Panc1 (cell line): Measurements from ENCODE around the gene EPX. TPM values are rescaled to one million over a fixed set of nuclear protein-coding genes. Genes with fewer than 3 reads are reported as not detected.

Experiments
- ATAC-seq: fragments of 200-7000 bp; cut with Tn5 transposase; 2 replicates; pipeline ENCODE4 v1.9.1; 2020; ENCODE audit warnings: mild to moderate bottlenecking, moderate library complexity
- BruUV-seq: library from RNA; stranded (reverse); fragments of 400-500 nt; replicated peaks from 2 replicates; lab custom pipeline; 2021; lab: Mats Ljungman, UMichigan
- CTCF ChIA-PET: fragments of 300-600 bp; sonication (Branson Sonifier 250); formaldehyde crosslinking; loops from one replicate; lab custom pipeline; 2022; ENCODE audit warnings: antibody characterized with exemption; lab: Charles Lee
- POLR2A ChIA-PET: fragments of 300-600 bp; sonication (Branson Sonifier 250); formaldehyde crosslinking; loops from one replicate; lab custom pipeline; 2022; ENCODE audit warnings: antibody characterized with exemption; lab: Charles Lee
- DNase-seq: peaks from one replicate; pipeline ENCODE4 v3.0.0-alpha.2; 2010; ENCODE audit warnings: low read depth, low spot score
- H3K27ac ChIP-seq: 2 replicates; pipeline ENCODE4 v1.5.1; 2011; ENCODE audit warnings: mild to moderate bottlenecking, low read length, inconsistent platforms
- H3K27me3 ChIP-seq: fragments of 200-500 bp; sonication (Bioruptor generic); 2 replicates; pipeline ENCODE4 v1.6.0; 2014; ENCODE audit warnings: low read length, inconsistent platforms; ENCODE audit not compliant: control insufficient read depth, insufficient read depth
- H3K36me3 ChIP-seq: fragments of 200-500 bp; sonication (Bioruptor generic); 2 replicates; pipeline ENCODE4 v1.5.1; 2014; ENCODE audit warnings: inconsistent platforms, mild to moderate bottlenecking, low read length, moderate library complexity; ENCODE audit not compliant: control insufficient read depth, insufficient read depth
- H3K4me1 ChIP-seq: 2 replicates; pipeline ENCODE4 v1.5.1; 2011; ENCODE audit warnings: inconsistent platforms, mild to moderate bottlenecking, low read length, moderate library complexity; ENCODE audit not compliant: control insufficient read depth, insufficient read depth
- H3K4me3 ChIP-seq, 2 experiments: 2 replicates each; pipeline ENCODE4 v1.5.1; 2011 to 2012; ENCODE audit warnings: low read depth in 2 of 2, low read length in 2 of 2, mild to moderate bottlenecking in 2 of 2, inconsistent platforms in 1 of 2, moderate library complexity in 1 of 2
- H3K9me3 ChIP-seq: fragments of 200-500 bp; sonication (Bioruptor generic); 2 replicates; pipeline ENCODE4 v1.5.1; 2014; ENCODE audit warnings: low read depth, mild to moderate bottlenecking, inconsistent platforms, low read length, moderate library complexity; ENCODE audit not compliant: control insufficient read depth, insufficient read depth
- CTCF ChIP-seq: fragments of 450-650 bp; IDR thresholded peaks from 2 replicates; pipeline ENCODE4 v1.5.1; 2017; ENCODE audit warnings: mild to moderate bottlenecking
- POLR2AphosphoS5 ChIP-seq: IDR thresholded peaks from 2 replicates; pipeline ENCODE4 v1.6.1; 2012; ENCODE audit warnings: mild to moderate bottlenecking, low read depth, low read length, moderate library complexity
- REST ChIP-seq, 2 experiments: IDR thresholded peaks; 2 replicates each; pipeline ENCODE4 v1.6.1; 2011 to 2012; ENCODE audit warnings: low read depth in 2 of 2, control low read depth in 1 of 2, low read length in 1 of 2, mild to moderate bottlenecking in 1 of 2, moderate library complexity in 1 of 2; ENCODE audit not compliant: insufficient read depth in 1 of 2
- SIN3A ChIP-seq: IDR thresholded peaks from 2 replicates; pipeline ENCODE4 v1.6.1; 2012; ENCODE audit warnings: low read depth, mild to moderate bottlenecking, low read length, moderate library complexity, borderline replicate concordance; ENCODE audit not compliant: insufficient read depth
- TCF7L2 ChIP-seq: IDR thresholded peaks from 2 replicates; pipeline ENCODE4 v1.6.1; 2011; ENCODE audit warnings: mild to moderate bottlenecking, low read depth, low read length, inconsistent platforms
- in situ Hi-C: cut with HindIII; loops from 2 replicates; pipeline ENCODE4 v1.10.0; 2016; ENCODE audit warnings: low sequenced_read_pairs, low pct_unique_long_range_greater_than_20kb
- intact Hi-C: fragments of 100-400 bp; cut with micrococcal nuclease; formaldehyde crosslinking; loops from one replicate; pipeline ENCODE4 v1.10.0; 2022; ENCODE audit not compliant: unreplicated experiment
- total RNA-seq: library from RNA; stranded (reverse); gene quantifications from one replicate; pipeline ENCODE4 v1.2.1, GENCODE V29; 2021; ENCODE audit not compliant: unreplicated experiment

The EPX gene
- total RNA-seq, 1 experiment from 2014 or later: not detected

DNA sequence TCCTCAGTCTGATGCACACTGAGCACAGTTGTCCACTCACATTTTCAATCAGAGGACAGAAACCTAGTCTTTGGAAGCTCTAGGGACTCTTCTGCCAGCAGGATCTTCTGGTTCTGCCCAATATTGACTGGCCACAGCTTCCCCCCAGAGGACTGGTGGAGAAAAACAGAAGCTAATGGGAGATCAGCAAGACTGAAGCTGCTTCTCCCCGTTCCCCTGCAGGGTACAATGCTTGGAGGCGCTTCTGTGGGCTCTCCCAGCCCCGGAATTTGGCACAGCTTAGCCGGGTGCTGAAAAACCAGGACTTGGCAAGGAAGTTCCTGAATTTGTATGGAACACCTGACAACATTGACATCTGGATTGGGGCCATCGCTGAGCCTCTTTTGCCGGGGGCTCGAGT lies 10.3 kb downstream of the EPX start:
- DNase-seq (no peak), ATAC-seq (no peak)
- ChIA-PET CTCF (no interaction called here), POLR2A (no interaction called here)
- no TSS peak for BruUV-seq
- H3K36me3 ChIP-seq: no peaks in the 10 kb centered on the region
- H3K27me3 ChIP-seq: no peaks in the 10 kb centered on the region
- no peaks in the 10 kb centered on the region for H3K4me1 ChIP-seq
- no peak overlapping the region for H3K4me3 ChIP-seq
- in situ Hi-C loops (no loop called here), intact Hi-C loops (no loop called here)
- no peak overlapping the region for H3K27ac ChIP-seq
- TF ChIP-seq REST (IDR thresholded peaks at IDR 0.05; ENCODE audit: insufficient read depth in 1 of 2, low read depth in 2 of 2, low read length in 1 of 2) (no peak), POLR2AphosphoS5 (no peak), SIN3A (no peak), TCF7L2 (no peak), CTCF (no peak)
- H3K9me3 ChIP-seq: no peaks in the 10 kb centered on the region

DNA sequence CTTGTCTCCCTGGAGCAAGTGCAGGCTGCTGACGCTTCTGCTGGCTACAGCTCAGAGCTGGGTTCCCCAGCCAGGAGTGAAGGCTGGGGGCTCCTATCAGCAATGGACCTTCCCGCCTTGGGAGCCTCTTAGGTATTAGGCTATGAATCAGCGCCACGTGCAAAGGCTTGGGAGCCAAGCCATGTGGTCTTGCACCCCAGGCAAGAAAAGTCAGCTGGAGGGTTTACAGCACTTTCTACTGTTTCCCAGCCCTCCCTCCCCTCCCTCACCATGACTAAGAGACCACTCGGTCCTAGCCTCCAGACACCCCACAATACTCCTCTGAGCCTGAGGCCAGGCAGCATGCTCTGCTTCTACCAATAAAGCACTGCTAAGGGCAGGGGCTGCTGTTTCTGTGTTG lies 12.3 kb downstream of the EPX start:
- H3K9me3 ChIP-seq: no peaks in the 10 kb centered on the region
- DNase-seq: no peak
- H3K4me3 ChIP-seq: no peak overlapping the region
- H3K27ac ChIP-seq: no peak overlapping the region
- CTCF ChIA-PET: no interaction called here
- no peak for TF ChIP-seq REST (IDR thresholded peaks at IDR 0.05; ENCODE audit: insufficient read depth in 1 of 2, low read depth in 2 of 2, low read length in 1 of 2)
- no peak for TF ChIP-seq POLR2AphosphoS5
- no peak for TF ChIP-seq SIN3A
- no peak for TF ChIP-seq TCF7L2
- no peak for TF ChIP-seq CTCF
- H3K4me1 ChIP-seq: no peaks in the 10 kb centered on the region
- in situ Hi-C loops (no loop called here), intact Hi-C loops (no loop called here)
- BruUV-seq: no TSS peak
- POLR2A ChIA-PET: no interaction called here
- H3K36me3 ChIP-seq: no peaks in the 10 kb centered on the region
- no peaks in the 10 kb centered on the region for H3K27me3 ChIP-seq
- ATAC-seq: 0 out of 2 replicates have a peak, but pooled peaks have one; percentile 38
